CD14-positive monocyte (primary cell): Measurements from ENCODE around the gene MYRF. TPM values are rescaled to one million over a fixed set of nuclear protein-coding genes. Genes with fewer than 3 reads are reported as not detected.

Experiments
- DNase-seq, 3 donors: peaks; one replicate each; pipeline ENCODE4 v3.0.0-alpha.2; 2011 to 2022
- H2AFZ ChIP-seq: 2 replicates; pipeline ENCODE4 v1.6.0; 2012; ENCODE audit warnings: mild to moderate bottlenecking, low read depth, low read length, inconsistent platforms; ENCODE audit not compliant: insufficient read depth, poor library complexity, severe bottlenecking
- H3K27ac ChIP-seq, 2 donors: 1 replicate in 1 of 2; 2 replicates in 1 of 2; pipeline ENCODE4 v1.5.1; 2012 to 2013; ENCODE audit warnings: low read length in 2 of 2, control low read depth in 1 of 2, inconsistent platforms in 1 of 2, low read depth in 1 of 2, mild to moderate bottlenecking in 1 of 2
- H3K27me3 ChIP-seq, 2 donors: one replicate each; pipeline versions ENCODE4 v1.6.0 to v1.6.1; 2011 to 2013; ENCODE audit warnings: low read length in 2 of 2; ENCODE audit not compliant: control insufficient read depth in 2 of 2, insufficient read depth in 2 of 2
- H3K36me3 ChIP-seq, 2 donors: replicated peaks in 1 of 2; 1 replicate in 1 of 2; 2 replicates in 1 of 2; pipeline versions ENCODE4 v1.5.1 to v1.6.1; 2012 to 2013; ENCODE audit warnings: low read length in 2 of 2, control low read depth in 1 of 2, inconsistent platforms in 1 of 2, mild to moderate bottlenecking in 1 of 2; ENCODE audit not compliant: insufficient read depth in 2 of 2, control insufficient read depth in 1 of 2
- H3K4me1 ChIP-seq, 2 donors: 1 replicate in 1 of 2; 2 replicates in 1 of 2; pipeline versions ENCODE4 v1.5.1 to v1.6.1; 2012 to 2013; ENCODE audit warnings: low read length in 2 of 2, control low read depth in 1 of 2, inconsistent platforms in 1 of 2, mild to moderate bottlenecking in 1 of 2, moderate library complexity in 1 of 2; ENCODE audit not compliant: insufficient read depth in 2 of 2, control insufficient read depth in 1 of 2
- H3K4me2 ChIP-seq: replicated peaks from 2 replicates; pipeline ENCODE3; 2012; ENCODE audit warnings: low read length, moderate library complexity, mild to moderate bottlenecking; ENCODE audit not compliant: poor library complexity, severe bottlenecking; ENCODE audit errors: extremely low read depth
- H3K4me3 ChIP-seq, 3 experiments: fragments of 200-600 bp in 1 of 3; sonication (generic) in 1 of 3; replicated peaks in 1 of 3; 1 replicate in 2 of 3; 2 replicates in 1 of 3; pipeline ENCODE4 v1.5.1; 2011 to 2013; ENCODE audit warnings: low read length in 3 of 3, mild to moderate bottlenecking in 3 of 3, control low read depth in 2 of 3, low read depth in 2 of 3, inconsistent platforms in 1 of 3, moderate library complexity in 1 of 3
- H3K79me2 ChIP-seq: 2 replicates; pipeline ENCODE4 v1.6.0; 2012; ENCODE audit warnings: mild to moderate bottlenecking, control low read depth, inconsistent platforms, low read length, moderate library complexity; ENCODE audit not compliant: insufficient read depth
- H3K9ac ChIP-seq: 2 replicates; pipeline ENCODE4 v1.6.0; 2017; ENCODE audit warnings: low read length, mild to moderate bottlenecking; ENCODE audit not compliant: insufficient read depth, poor library complexity, severe bottlenecking
- H3K9me3 ChIP-seq, 2 donors: replicated peaks in 1 of 2; 1 replicate in 1 of 2; 2 replicates in 1 of 2; pipeline versions ENCODE4 v1.5.1 to v1.6.1; 2012 to 2013; ENCODE audit warnings: low read length in 2 of 2, control low read depth in 1 of 2; ENCODE audit not compliant: control insufficient read depth in 1 of 2, insufficient read depth in 1 of 2
- H4K20me1 ChIP-seq: 2 replicates; pipeline ENCODE4 v1.6.0; 2012; ENCODE audit warnings: mild to moderate bottlenecking, low read length, control low read depth, moderate library complexity; ENCODE audit not compliant: insufficient read depth
- H3K27ac Mint-ChIP-seq, 7 donors: one replicate each; pipeline ENCODE4 v1.8.0; 2020; ENCODE audit warnings: mild to moderate bottlenecking in 7 of 7, mixed read lengths in 7 of 7, moderate library complexity in 6 of 7, inconsistent platforms in 2 of 7
- H3K27me3 Mint-ChIP-seq, 3 donors: one replicate each; pipeline ENCODE4 v1.8.0; 2021 to 2022; ENCODE audit warnings: low read depth in 3 of 3, mild to moderate bottlenecking in 3 of 3, mixed read lengths in 3 of 3, moderate library complexity in 3 of 3, inconsistent platforms in 1 of 3
- H3K36me3 Mint-ChIP-seq, 2 donors: one replicate each; pipeline ENCODE4 v1.8.0; 2020; ENCODE audit warnings: mixed read lengths in 2 of 2, inconsistent platforms in 1 of 2, mild to moderate bottlenecking in 1 of 2
- H3K4me1 Mint-ChIP-seq: one replicate; pipeline ENCODE4 v1.8.0; 2020; ENCODE audit warnings: mild to moderate bottlenecking, mixed read lengths
- H3K4me3 Mint-ChIP-seq, 2 donors: one replicate each; pipeline ENCODE4 v1.8.0; 2020; ENCODE audit warnings: mild to moderate bottlenecking in 2 of 2, mixed read lengths in 2 of 2, moderate library complexity in 1 of 2
- H3K9me3 Mint-ChIP-seq, 7 donors: one replicate each; pipeline ENCODE4 v1.8.0; 2020 to 2022; ENCODE audit warnings: mixed read lengths in 7 of 7, mild to moderate bottlenecking in 6 of 7, moderate library complexity in 6 of 7, inconsistent platforms in 2 of 7
- CTCF ChIP-seq: fragments of 200-600 bp; IDR thresholded peaks from one replicate; pipeline ENCODE4 v1.8.0; 2022; ENCODE audit warnings: antibody characterized with exemption, mild to moderate bottlenecking
- WGBS: methylation state at CpG from one replicate; pipeline ENCODE4 v1.1.5; 2013; ENCODE audit warnings: missing lambda C conversion rate; ENCODE audit not compliant: insufficient coverage; 5-methylcytosine and 5-hydroxymethylcytosine counted together
- intact Hi-C, 2 donors: fragments of 100-400 bp; cut with micrococcal nuclease; formaldehyde crosslinking; loops; one replicate each; pipeline versions ENCODE4 v1.15.0 to v1.15.1; 2023
- polyA plus RNA-seq, 3 donors: library from polyadenylated mRNA; depleted of rRNA in 1 of 3; unstranded in 2 of 3; stranded (reverse) in 1 of 3; fragments of 300-500 nt in 2 of 3; fragments of >200 nt in 1 of 3; fragmentation: Illumina TruSeq in 2 of 3; gene quantifications; 1 replicate in 2 of 3; 2 replicates in 1 of 3; pipeline ENCODE4 v1.2.3, GENCODE V29; 2012 to 2021

The MYRF gene
- polyA plus RNA-seq, 3 donors: 0.18 to 0.19 TPM; not detected in 1

GRCh38 chr11:61717286-61718033 is 35.0 kb upstream of the MYRF start:
- 95% methylated on average over 17 of the region's 19 CpGs for WGBS
- Histone ChIP-seq H3K4me2 (peak overlapping the region; percentile 50), H3K9me3 (no peaks in the 10 kb centered on the region), H3K79me2 (peaks cover 4% of the 10 kb centered on the region), H3K36me3 (peaks cover 0 to 9% of the 10 kb centered on the region in 2 donors), H3K27me3 (no peaks in the 10 kb centered on the region), H3K4me3 (peak overlapping the region in 1 of 3 experiments; percentile 56), H3K4me1 (peaks cover 44 to 49% of the 10 kb centered on the region in 2 donors), H3K27ac (peak overlapping the region; percentile 43 to 75), H4K20me1 (no peaks in the 10 kb centered on the region), H3K9ac (no peak overlapping the region), H2AFZ (no peak overlapping the region)
- TF ChIP-seq CTCF: no peak
- Mint-ChIP-seq H3K4me1 (peaks cover 52% of the 10 kb centered on the region), H3K27ac (peak overlapping the region in 5 of 7 donors; percentile 56 to 83 (median 79)), H3K36me3 (peaks cover 6 to 7% of the 10 kb centered on the region in 2 donors), H3K4me3 (peak overlapping the region in 1 of 2 donors; percentile 11), H3K9me3 (no peaks in the 10 kb centered on the region), H3K27me3 (peaks cover 0 to 4% (median 3%) of the 10 kb centered on the region in 3 donors)
- intact Hi-C loops: loop anchor here in 1 of 2 donors (5.0 kb wide), 1 partner anchor 40 kb away; no protein-coding TSS in a partner anchor
- no peak for DNase-seq

- peaks cover 0 to 4% (median 3%) of the 10 kb centered on the region in 3 donors for H3K27me3 Mint-ChIP-seq
- Histone ChIP-seq H3K4me1 (peaks cover 44 to 49% of the 10 kb centered on the region in 2 donors), H3K4me2 (no peak overlapping the region), H3K36me3 (peaks cover 0 to 13% of the 10 kb centered on the region in 2 donors), H3K9ac (no peak overlapping the region), H2AFZ (no peak overlapping the region), H3K79me2 (peaks cover 4% of the 10 kb centered on the region), H3K27ac (no peak overlapping the region), H3K27me3 (no peaks in the 10 kb centered on the region), H4K20me1 (no peaks in the 10 kb centered on the region), H3K9me3 (no peaks in the 10 kb centered on the region), H3K4me3 (no peak overlapping the region)
- no peak overlapping the region for H3K4me3 Mint-ChIP-seq
- intact Hi-C loops: loop anchor here in 1 of 2 donors (5.0 kb wide), 1 partner anchor 41 kb away; no protein-coding TSS in a partner anchor
- DNase-seq: no peak
- TF ChIP-seq CTCF: no peak
- H3K27ac Mint-ChIP-seq: peak overlapping the region in 3 of 7 donors; percentile 32 to 74 (median 60)
- 91% methylated on average over 6 of the region's 9 CpGs for whole genome bisulfite sequencing
- peaks cover 6 to 7% of the 10 kb centered on the region in 2 donors for H3K36me3 Mint-ChIP-seq
- no peaks in the 10 kb centered on the region for H3K9me3 Mint-ChIP-seq
- peaks cover 52% of the 10 kb centered on the region for H3K4me1 Mint-ChIP-seq
Observed at GRCh38 chr11:61718046-61718531, 34.3 kb upstream of the MYRF start.
